Measurements from ENCODE around the gene THAP11. TPM values are rescaled to one million over a fixed set of nuclear protein-coding genes. Genes with fewer than 3 reads are reported as not detected.
A peak's percentile ranks its signal among the peaks of the same experiment; 100 is the strongest.

Gene THAP11
- total RNA-seq, 1 donor from 2014 or later = 25.1 TPM

GRCh38 chr16:67868290-67868689, 26.2 kb downstream of the THAP11 start:
- ATAC-seq (no peak), DNase-seq (no peak)
- Histone ChIP-seq H3K9me3 (no peaks in the 10 kb centered on the region), H3K4me1 (peaks cover 10% of the 10 kb centered on the region), H3K27me3 (no peaks in the 10 kb centered on the region), H3K4me3 (no peak overlapping the region), H3K36me3 (peaks cover 63% of the 10 kb centered on the region), H3K27ac (no peak overlapping the region)
- intact Hi-C loops (cut with DNase I) = no loop called here
- TF ChIP-seq CTCF (IDR thresholded peaks at IDR 0.05) = no peak

GRCh38 chr16:67869653-67870052, 27.5 kb downstream of the THAP11 start:
- no peak overlapping the region for H3K27ac ChIP-seq
- H3K36me3 ChIP-seq = peaks cover 63% of the 10 kb centered on the region
- intact Hi-C loops (cut with DNase I) = no loop called here
- DNase-seq = no peak
- ATAC-seq = no peak
- peaks cover 14% of the 10 kb centered on the region for H3K4me1 ChIP-seq
- H3K27me3 ChIP-seq = no peaks in the 10 kb centered on the region
- no peaks in the 10 kb centered on the region for H3K9me3 ChIP-seq
- H3K4me3 ChIP-seq = no peak overlapping the region
- TF ChIP-seq CTCF (IDR thresholded peaks at IDR 0.05) = no peak

GRCh38 chr16:67871256-67871655, 29.1 kb downstream of the THAP11 start:
- no peak for TF ChIP-seq CTCF (IDR thresholded peaks at IDR 0.05)
- Histone ChIP-seq H3K4me1 (peaks cover 21% of the 10 kb centered on the region), H3K9me3 (no peaks in the 10 kb centered on the region), H3K4me3 (no peak overlapping the region), H3K36me3 (peaks cover 51% of the 10 kb centered on the region), H3K27ac (no peak overlapping the region), H3K27me3 (no peaks in the 10 kb centered on the region)
- intact Hi-C loops (cut with DNase I) = no loop called here
- no peak for ATAC-seq
- no peak for DNase-seq

- no peak for DNase-seq
- no peaks in the 10 kb centered on the region for H3K27me3 ChIP-seq
- H3K9me3 ChIP-seq = no peaks in the 10 kb centered on the region
- no peak for TF ChIP-seq CTCF (IDR thresholded peaks at IDR 0.05)
- ATAC-seq = no peak
- peaks cover 21% of the 10 kb centered on the region for H3K4me1 ChIP-seq
- peak overlapping the region; percentile 93 for H3K4me3 ChIP-seq
- intact Hi-C loops (cut with DNase I) = no loop called here
- H3K27ac ChIP-seq = peak overlapping the region; percentile 79
- peaks cover 51% of the 10 kb centered on the region for H3K36me3 ChIP-seq
These were observed 30.1 kb downstream of the THAP11 start for GRCh38 chr16:67872131-67872630.

- DNase-seq (peak; percentile 93), ATAC-seq (peak; percentile 95)
- Histone ChIP-seq H3K27ac (peak within 1 kb of the TSS; percentile 79), H3K27me3 (no peaks in the 10 kb centered on the region), H3K4me3 (peak within 1 kb of the TSS; percentile 93), H3K4me1 (peaks cover 21% of the 10 kb centered on the region), H3K9me3 (no peaks in the 10 kb centered on the region), H3K36me3 (peaks cover 51% of the 10 kb centered on the region)
- intact Hi-C loops (cut with DNase I) = no loop called here
- no peak for TF ChIP-seq CTCF (IDR thresholded peaks at IDR 0.05)
These were observed 30.7 kb downstream of the THAP11 start, which contains the start of gene EDC4 for GRCh38 chr16:67872631-67873434. Gene EDC4, plus strand, starts transcription at chr16:67873052. Its CDS starts 210 bp downstream, at chr16:67873262.

Data from upper lobe of right lung (tissue), 1 donor.